Measurements from ENCODE around the gene ZNF438. TPM values are rescaled to one million over a fixed set of nuclear protein-coding genes. Genes with fewer than 3 reads are reported as not detected.

ZNF438 gene
- total and polyA plus RNA-seq, 9 donors, result 6.2 to 12.7 (median 7.1) TPM

DNA sequence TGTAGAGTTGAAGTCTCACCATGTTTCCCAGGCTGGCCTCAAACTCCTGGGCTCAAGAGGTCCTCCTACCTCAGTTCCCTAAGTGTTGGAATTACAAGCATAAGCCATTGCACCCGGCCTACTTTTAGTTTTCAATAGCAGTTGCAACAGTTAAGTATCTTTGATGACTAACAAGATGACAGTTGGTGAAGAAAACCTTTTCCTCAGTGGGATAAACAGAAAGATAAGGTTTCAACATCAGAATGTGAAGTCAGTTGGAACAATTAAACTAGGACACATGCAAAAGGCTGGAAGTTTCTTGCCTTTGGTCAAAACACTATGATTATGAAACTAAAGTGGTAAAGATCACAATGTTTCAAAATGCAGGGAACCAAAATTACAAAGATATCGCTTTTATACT lies 169.2 kb downstream of the ZNF438 start:
- TF ChIP-seq, protein P1, sequence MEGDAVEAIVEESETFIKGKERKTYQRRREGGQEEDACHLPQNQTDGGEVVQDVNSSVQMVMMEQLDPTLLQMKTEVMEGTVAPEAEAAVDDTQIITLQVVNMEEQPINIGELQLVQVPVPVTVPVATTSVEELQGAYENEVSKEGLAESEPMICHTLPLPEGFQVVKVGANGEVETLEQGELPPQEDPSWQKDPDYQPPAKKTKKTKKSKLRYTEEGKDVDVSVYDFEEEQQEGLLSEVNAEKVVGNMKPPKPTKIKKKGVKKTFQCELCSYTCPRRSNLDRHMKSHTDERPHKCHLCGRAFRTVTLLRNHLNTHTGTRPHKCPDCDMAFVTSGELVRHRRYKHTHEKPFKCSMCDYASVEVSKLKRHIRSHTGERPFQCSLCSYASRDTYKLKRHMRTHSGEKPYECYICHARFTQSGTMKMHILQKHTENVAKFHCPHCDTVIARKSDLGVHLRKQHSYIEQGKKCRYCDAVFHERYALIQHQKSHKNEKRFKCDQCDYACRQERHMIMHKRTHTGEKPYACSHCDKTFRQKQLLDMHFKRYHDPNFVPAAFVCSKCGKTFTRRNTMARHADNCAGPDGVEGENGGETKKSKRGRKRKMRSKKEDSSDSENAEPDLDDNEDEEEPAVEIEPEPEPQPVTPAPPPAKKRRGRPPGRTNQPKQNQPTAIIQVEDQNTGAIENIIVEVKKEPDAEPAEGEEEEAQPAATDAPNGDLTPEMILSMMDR (IDR thresholded peaks at IDR 0.05), result no peak
- no peak for TF ChIP-seq POLR2A (IDR thresholded peaks at IDR 0.05)
- TF ChIP-seq EP300 (IDR thresholded peaks at IDR 0.05), result no peak
- Histone ChIP-seq H3K36me3 (no peaks in the 10 kb centered on the region), H3K27me3 (no peaks in the 10 kb centered on the region), H3K27ac (peak overlapping the region in 1 of 2 donors; percentile 17), H3K9me3 (no peaks in the 10 kb centered on the region), H3K4me3 (no peak overlapping the region), H3K4me1 (ENCODE audit: insufficient read depth) (peaks cover 10% of the 10 kb centered on the region)
- WGBS, 3 donors, result 32 to 36% (median 33%) methylated on average over 2 of the region's 2 CpGs
- intact Hi-C loops (cut with DNase I), result loop anchor here in 1 of 4 donors (5.0 kb wide), 1 partner anchor 45 kb away; no protein-coding TSS in a partner anchor
- no peak for DNase-seq

DNA sequence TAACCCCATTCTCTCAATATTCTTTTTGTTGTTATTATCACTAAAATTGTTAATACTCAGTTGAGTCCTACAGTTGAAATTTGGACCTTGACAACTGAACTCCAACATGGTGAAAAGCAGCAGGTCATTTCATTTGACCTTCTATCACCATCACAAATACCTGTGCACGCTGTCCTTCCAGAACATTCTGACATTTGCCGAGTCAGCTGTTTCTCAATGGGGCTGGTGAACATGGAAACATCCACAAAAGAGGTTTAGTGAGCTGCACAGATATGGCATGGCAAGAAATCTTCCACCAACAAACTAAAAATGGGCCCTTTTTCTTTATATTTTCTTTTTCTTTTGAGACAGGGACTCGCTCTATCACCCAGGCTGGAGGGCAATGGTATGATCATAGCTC lies 169.7 kb downstream of the ZNF438 start:
- peak overlapping the region in 1 of 2 donors; percentile 17 for H3K27ac ChIP-seq
- H3K36me3 ChIP-seq, result no peaks in the 10 kb centered on the region
- TF ChIP-seq EP300 (IDR thresholded peaks at IDR 0.05) (no peak), POLR2A (IDR thresholded peaks at IDR 0.05) (no peak)
- TF ChIP-seq, protein P1 (IDR thresholded peaks at IDR 0.05), result no peak
- 63 to 79% (median 69%) methylated on average over 3 of the region's 3 CpGs for WGBS, 3 donors
- no peaks in the 10 kb centered on the region for H3K27me3 ChIP-seq
- no peak overlapping the region for H3K4me3 ChIP-seq
- no peaks in the 10 kb centered on the region for H3K9me3 ChIP-seq
- intact Hi-C loops (cut with DNase I), result loop anchor here in 1 of 4 donors (5.0 kb wide), 1 partner anchor 45 kb away; no protein-coding TSS in a partner anchor
- peaks cover 10% of the 10 kb centered on the region for H3K4me1 ChIP-seq (ENCODE audit: insufficient read depth)
- DNase-seq, result no peak

- Histone ChIP-seq H3K4me3 (no peak overlapping the region), H3K27ac (peak overlapping the region in 1 of 2 donors; percentile 7), H3K27me3 (no peaks in the 10 kb centered on the region), H3K4me1 (ENCODE audit: insufficient read depth) (peaks cover 10% of the 10 kb centered on the region), H3K9me3 (no peaks in the 10 kb centered on the region), H3K36me3 (no peaks in the 10 kb centered on the region)
- DNase-seq, result no peak
- 71 to 88% (median 74%) methylated on average over 1 of the region's 1 CpG for whole genome bisulfite sequencing, 3 donors
- intact Hi-C loops (cut with DNase I), result loop anchor here in 1 of 4 donors (5.0 kb wide), 1 partner anchor 44 kb away; no protein-coding TSS in a partner anchor
- TF ChIP-seq EP300 (IDR thresholded peaks at IDR 0.05), result no peak
- TF ChIP-seq POLR2A (IDR thresholded peaks at IDR 0.05), result no peak
- TF ChIP-seq, protein P1 (IDR thresholded peaks at IDR 0.05), result no peak
Observed at GRCh38 chr10:30861221-30861620, 170.4 kb downstream of the ZNF438 start.

DNA sequence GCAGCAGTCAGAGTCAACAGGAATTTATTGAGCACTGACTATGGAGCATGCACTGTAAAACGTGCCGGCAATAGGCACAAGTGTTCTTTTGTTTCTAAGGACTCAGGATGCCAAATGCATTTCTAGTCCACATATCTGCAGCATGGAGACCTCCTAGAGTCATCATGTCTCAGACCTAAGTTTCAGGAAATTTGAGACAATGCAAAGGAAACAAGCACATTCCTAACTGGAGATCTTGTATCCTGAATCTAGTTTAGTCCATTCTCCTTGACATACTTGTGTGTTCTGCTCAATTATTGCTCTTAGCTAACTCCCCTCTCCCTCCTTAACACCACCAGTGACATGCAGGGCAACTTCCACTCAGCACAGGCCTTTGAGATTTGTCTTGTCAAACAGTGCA lies 173.2 kb downstream of the ZNF438 start:
- TF ChIP-seq, protein P1 (IDR thresholded peaks at IDR 0.05), result no peak
- no peak for TF ChIP-seq POLR2A (IDR thresholded peaks at IDR 0.05)
- TF ChIP-seq EP300 (IDR thresholded peaks at IDR 0.05), result no peak
- intact Hi-C loops (cut with DNase I), result no loop called here
- WGBS, 3 donors, result 59 to 83% (median 60%) methylated on average over 2 of the region's 2 CpGs
- Histone ChIP-seq H3K27me3 (no peaks in the 10 kb centered on the region), H3K36me3 (no peaks in the 10 kb centered on the region), H3K27ac (no peak overlapping the region), H3K4me3 (no peak overlapping the region), H3K9me3 (no peaks in the 10 kb centered on the region), H3K4me1 (ENCODE audit: insufficient read depth) (peaks cover 11% of the 10 kb centered on the region)
- no peak for DNase-seq
